ENCODE data around the gene EEF2KMT.

- TF ChIP-seq TAF1 (IDR thresholded peaks at IDR 0.05; ENCODE audit: borderline replicate concordance, insufficient read depth, low read length) (no peak), POLR2AphosphoS5 (IDR thresholded peaks at IDR 0.05; ENCODE audit: low read depth, low read length) (no peak), REST (IDR thresholded peaks at IDR 0.05; ENCODE audit: insufficient read depth in 1 of 2, low read depth in 2 of 2, low read length in 2 of 2) (no peak), SIN3A (IDR thresholded peaks at IDR 0.05; ENCODE audit: borderline replicate concordance, insufficient read depth, low read length) (no peak), FOXP2 (optimal IDR thresholded peaks at IDR 0.05; ENCODE audit: borderline replicate concordance, extremely low read depth, extremely low read length, insufficient read depth) (no peak)
These were observed 24.3 kb downstream of the EEF2KMT start for GRCh38 chr16:5073279-5073629.

Measured in PFSK-1 (cell line).